WTC11 (cell line): ENCODE data around the gene MARCHF4. TPM values are rescaled to one million over a fixed set of nuclear protein-coding genes. Genes with fewer than 3 reads are reported as not detected.
A peak's percentile ranks its signal among the peaks of the same experiment; 100 is the strongest.

Source experiments
- ATAC-seq: fragments of 200-7000 bp; cut with Tn5 transposase; 2 replicates; pipeline ENCODE4 v1.10.0; 2021; ENCODE audit warnings: mild to moderate bottlenecking, moderate library complexity
- CTCF ChIA-PET: fragments of 300-600 bp; sonication (Branson Sonifier 250); formaldehyde crosslinking; loops from one replicate; lab custom pipeline; 2021; ENCODE audit warnings: antibody characterized with exemption; lab: Charles Lee
- POLR2A ChIA-PET: fragments of 350-600 bp; sonication (Branson Sonifier 250); formaldehyde crosslinking; loops from one replicate; lab custom pipeline; 2021; ENCODE audit warnings: antibody characterized with exemption; lab: Charles Lee
- DNase-seq: peaks from one replicate; pipeline ENCODE4 v3.0.0; 2021; ENCODE audit warnings: low spot score
- H3K27ac Mint-ChIP-seq: 2 replicates; pipeline ENCODE4 v1.8.0; 2021; ENCODE audit warnings: mixed read lengths
- H3K27me3 Mint-ChIP-seq: 2 replicates; pipeline ENCODE4 v1.8.0; 2021; ENCODE audit warnings: low read depth, mild to moderate bottlenecking, moderate library complexity, mixed read lengths
- H3K36me3 Mint-ChIP-seq: 2 replicates; pipeline ENCODE4 v1.8.0; 2021; ENCODE audit warnings: mixed read lengths
- H3K4me1 Mint-ChIP-seq: 2 replicates; pipeline ENCODE4 v1.8.0; 2022; ENCODE audit warnings: mixed read lengths
- H3K4me3 Mint-ChIP-seq: 2 replicates; pipeline ENCODE4 v1.8.0; 2021; ENCODE audit warnings: mild to moderate bottlenecking, moderate library complexity, mixed read lengths
- H3K9me3 Mint-ChIP-seq: 2 replicates; pipeline ENCODE4 v1.8.0; 2021; ENCODE audit warnings: mixed read lengths
- ATF2 ChIP-seq: sonication (generic); formaldehyde crosslinking; IDR thresholded peaks from 2 replicates; pipeline ENCODE4 v1.8.1; 2022; ENCODE audit warnings: low read depth, missing genetic modification reagents, borderline replicate concordance
- CTCF ChIP-seq: fragments of 200-600 bp; IDR thresholded peaks from 2 replicates; pipeline ENCODE4 v1.8.0; 2022; ENCODE audit warnings: antibody characterized with exemption
- ETV6 ChIP-seq: sonication (generic); formaldehyde crosslinking; IDR thresholded peaks from 2 replicates; pipeline ENCODE4 v1.8.1; 2022; ENCODE audit warnings: mild to moderate bottlenecking, missing genetic modification reagents
- FOXJ3 ChIP-seq: sonication (generic); formaldehyde crosslinking; IDR thresholded peaks from 2 replicates; pipeline ENCODE4 v1.9.0; 2021; ENCODE audit warnings: missing genetic modification reagents, mild to moderate bottlenecking, borderline replicate concordance
- IRF1 ChIP-seq: sonication (generic); formaldehyde crosslinking; IDR thresholded peaks from 2 replicates; pipeline ENCODE4 v1.8.0; 2023; ENCODE audit warnings: missing genetic modification reagents
- IRF2 ChIP-seq: sonication (generic); formaldehyde crosslinking; IDR thresholded peaks from 2 replicates; pipeline ENCODE4 v1.8.0; 2022; ENCODE audit warnings: low read depth, missing genetic modification reagents, borderline replicate concordance
- JUN ChIP-seq: sonication (generic); formaldehyde crosslinking; IDR thresholded peaks from 2 replicates; pipeline ENCODE4 v1.8.0; 2023; ENCODE audit warnings: mild to moderate bottlenecking, missing genetic modification reagents
- MAX ChIP-seq: sonication (generic); formaldehyde crosslinking; IDR thresholded peaks from 2 replicates; pipeline ENCODE4 v1.8.0; 2022; ENCODE audit warnings: mild to moderate bottlenecking, missing genetic modification reagents
- MXD4 ChIP-seq: fragments of 250-450 bp; sonication (Bioruptor Pico); IDR thresholded peaks from 2 replicates; pipeline ENCODE4 v1.8.0; 2021; ENCODE audit warnings: mild to moderate bottlenecking, moderate library complexity, borderline replicate concordance
- NFE2L1 ChIP-seq: sonication (generic); formaldehyde crosslinking; IDR thresholded peaks from 2 replicates; pipeline ENCODE4 v1.8.1; 2023; ENCODE audit warnings: missing genetic modification reagents
- PRRX2 ChIP-seq: fragments of 250-450 bp; sonication (Bioruptor Pico); IDR thresholded peaks from 2 replicates; pipeline ENCODE4 v1.8.0; 2021; ENCODE audit warnings: mild to moderate bottlenecking
- RORB ChIP-seq: fragments of 250-450 bp; sonication (Bioruptor Pico); IDR thresholded peaks from 2 replicates; pipeline ENCODE4 v1.9.0; 2021; ENCODE audit warnings: mild to moderate bottlenecking
- SMAD3 ChIP-seq: sonication (generic); formaldehyde crosslinking; IDR thresholded peaks from 2 replicates; pipeline ENCODE4 v1.8.0; 2022; ENCODE audit warnings: missing genetic modification reagents, mild to moderate bottlenecking, borderline replicate concordance
- total RNA-seq: library from RNA; stranded (reverse); gene quantifications from 3 replicates; pipeline ENCODE4 v1.2.3, GENCODE V29; 2021
- TF ChIP-seq, protein P1 (sequence below): sonication (generic); formaldehyde crosslinking; IDR thresholded peaks from 2 replicates; pipeline ENCODE4 v1.8.1; 2023; ENCODE audit warnings: mild to moderate bottlenecking, missing genetic modification reagents, moderate library complexity
- TF ChIP-seq, protein P2 (sequence below): sonication (generic); formaldehyde crosslinking; IDR thresholded peaks from 2 replicates; pipeline ENCODE4 v1.8.0; 2022; ENCODE audit warnings: mild to moderate bottlenecking, missing genetic modification reagents
- TF ChIP-seq, protein P3 (sequence below): fragments of 250-450 bp; sonication (Bioruptor Pico); IDR thresholded peaks from 2 replicates; pipeline ENCODE4 v1.9.0; 2021; ENCODE audit warnings: mild to moderate bottlenecking
- TF ChIP-seq, protein P4 (sequence below): fragments of 250-450 bp; sonication (Bioruptor Pico); IDR thresholded peaks from 2 replicates; pipeline ENCODE4 v1.9.0; 2021; ENCODE audit warnings: mild to moderate bottlenecking
- TF ChIP-seq, protein P5 (sequence below): sonication (generic); formaldehyde crosslinking; IDR thresholded peaks from 2 replicates; pipeline ENCODE4 v1.8.1; 2023; ENCODE audit warnings: mild to moderate bottlenecking, missing genetic modification reagents, borderline replicate concordance

MARCHF4 gene
- total RNA-seq, 1 experiment from 2014 or later: 2.6 TPM

- peak; percentile 35 for DNase-seq
- Mint-ChIP-seq H3K9me3 (no peaks in the 10 kb centered on the region), H3K27ac (peak overlapping the region; percentile 4; the same call in 1 of the 2 replicates), H3K36me3 (no peaks in the 10 kb centered on the region), H3K4me3 (no peak overlapping the region), H3K27me3 (peaks cover 5% of the 10 kb centered on the region; the same call in 1 of the 2 replicates), H3K4me1 (peaks cover 45% of the 10 kb centered on the region)
- ATAC-seq: peak; percentile 88
- ChIA-PET POLR2A (interaction anchor here (0.6 to 1.2 kb wide), 2 partner anchors 15 to 23 kb away, joined by 3 read pairs; partner anchors contain the start of gene MARCHF4), CTCF (interaction anchor here (0.7 to 1.6 kb wide), 4 partner anchors 23 to 127 kb away, joined by 3 to 8 read pairs (median 4); partner anchors contain the start of genes MARCHF4 and SMARCAL1)
- 0 out of 2 replicates have a peak, but pooled peaks have one; percentile 51 for TF ChIP-seq PRRX2 (CRISPR knock-in tag)
- TF ChIP-seq IRF2 (CRISPR knock-in tag): no peak
- TF ChIP-seq, protein P1, sequence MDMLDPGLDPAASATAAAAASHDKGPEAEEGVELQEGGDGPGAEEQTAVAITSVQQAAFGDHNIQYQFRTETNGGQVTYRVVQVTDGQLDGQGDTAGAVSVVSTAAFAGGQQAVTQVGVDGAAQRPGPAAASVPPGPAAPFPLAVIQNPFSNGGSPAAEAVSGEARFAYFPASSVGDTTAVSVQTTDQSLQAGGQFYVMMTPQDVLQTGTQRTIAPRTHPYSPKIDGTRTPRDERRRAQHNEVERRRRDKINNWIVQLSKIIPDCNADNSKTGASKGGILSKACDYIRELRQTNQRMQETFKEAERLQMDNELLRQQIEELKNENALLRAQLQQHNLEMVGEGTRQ (CRISPR knock-in tag): peak; percentile 76
- TF ChIP-seq, protein P2, sequence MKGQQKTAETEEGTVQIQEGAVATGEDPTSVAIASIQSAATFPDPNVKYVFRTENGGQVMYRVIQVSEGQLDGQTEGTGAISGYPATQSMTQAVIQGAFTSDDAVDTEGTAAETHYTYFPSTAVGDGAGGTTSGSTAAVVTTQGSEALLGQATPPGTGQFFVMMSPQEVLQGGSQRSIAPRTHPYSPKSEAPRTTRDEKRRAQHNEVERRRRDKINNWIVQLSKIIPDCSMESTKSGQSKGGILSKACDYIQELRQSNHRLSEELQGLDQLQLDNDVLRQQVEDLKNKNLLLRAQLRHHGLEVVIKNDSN (CRISPR knock-in tag): peak; percentile 65; the same call in 1 of the 2 replicates
- no peak for TF ChIP-seq ETV6 (CRISPR knock-in tag)
- 0 out of 2 replicates have a peak, but pooled peaks have one; percentile 25 for TF ChIP-seq MAX
- TF ChIP-seq, protein P3, sequence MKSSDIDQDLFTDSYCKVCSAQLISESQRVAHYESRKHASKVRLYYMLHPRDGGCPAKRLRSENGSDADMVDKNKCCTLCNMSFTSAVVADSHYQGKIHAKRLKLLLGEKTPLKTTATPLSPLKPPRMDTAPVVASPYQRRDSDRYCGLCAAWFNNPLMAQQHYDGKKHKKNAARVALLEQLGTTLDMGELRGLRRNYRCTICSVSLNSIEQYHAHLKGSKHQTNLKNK (CRISPR knock-in tag): no peak
- TF ChIP-seq, protein P4, sequence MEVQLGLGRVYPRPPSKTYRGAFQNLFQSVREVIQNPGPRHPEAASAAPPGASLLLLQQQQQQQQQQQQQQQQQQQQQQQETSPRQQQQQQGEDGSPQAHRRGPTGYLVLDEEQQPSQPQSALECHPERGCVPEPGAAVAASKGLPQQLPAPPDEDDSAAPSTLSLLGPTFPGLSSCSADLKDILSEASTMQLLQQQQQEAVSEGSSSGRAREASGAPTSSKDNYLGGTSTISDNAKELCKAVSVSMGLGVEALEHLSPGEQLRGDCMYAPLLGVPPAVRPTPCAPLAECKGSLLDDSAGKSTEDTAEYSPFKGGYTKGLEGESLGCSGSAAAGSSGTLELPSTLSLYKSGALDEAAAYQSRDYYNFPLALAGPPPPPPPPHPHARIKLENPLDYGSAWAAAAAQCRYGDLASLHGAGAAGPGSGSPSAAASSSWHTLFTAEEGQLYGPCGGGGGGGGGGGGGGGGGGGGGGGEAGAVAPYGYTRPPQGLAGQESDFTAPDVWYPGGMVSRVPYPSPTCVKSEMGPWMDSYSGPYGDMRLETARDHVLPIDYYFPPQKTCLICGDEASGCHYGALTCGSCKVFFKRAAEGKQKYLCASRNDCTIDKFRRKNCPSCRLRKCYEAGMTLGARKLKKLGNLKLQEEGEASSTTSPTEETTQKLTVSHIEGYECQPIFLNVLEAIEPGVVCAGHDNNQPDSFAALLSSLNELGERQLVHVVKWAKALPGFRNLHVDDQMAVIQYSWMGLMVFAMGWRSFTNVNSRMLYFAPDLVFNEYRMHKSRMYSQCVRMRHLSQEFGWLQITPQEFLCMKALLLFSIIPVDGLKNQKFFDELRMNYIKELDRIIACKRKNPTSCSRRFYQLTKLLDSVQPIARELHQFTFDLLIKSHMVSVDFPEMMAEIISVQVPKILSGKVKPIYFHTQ: no peak
These were observed 22.9 kb downstream of the MARCHF4 start for GRCh38 chr2:216349366-216349765.

DNA sequence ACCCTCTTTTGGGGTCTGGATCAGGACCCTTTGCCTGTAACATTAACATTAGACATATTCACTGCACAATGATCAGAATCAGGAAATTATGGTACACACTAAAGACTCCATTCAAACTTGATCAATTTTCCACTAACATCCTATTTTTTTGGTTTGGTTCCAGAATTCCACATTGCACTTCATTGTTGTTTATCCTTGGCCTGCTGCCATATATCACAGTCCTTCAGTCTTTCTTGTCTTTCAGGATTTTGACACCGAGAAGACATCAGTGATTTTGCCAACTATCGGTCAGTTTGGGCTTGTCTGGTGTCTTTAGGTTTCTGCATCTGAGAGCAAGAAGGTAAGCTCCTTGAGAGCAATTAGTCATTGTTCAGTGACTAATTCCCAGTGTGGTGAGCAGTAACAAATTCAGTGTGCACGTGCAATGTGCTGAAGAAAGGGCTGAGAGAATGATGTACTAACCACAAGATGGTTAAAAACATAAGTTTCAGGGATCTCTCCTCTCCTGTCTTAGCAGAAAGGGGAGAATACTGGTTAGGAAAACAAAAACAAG is 23.5 kb downstream of the MARCHF4 start:
- Mint-ChIP-seq H3K9me3 (no peaks in the 10 kb centered on the region), H3K27ac (no peak overlapping the region), H3K27me3 (peaks cover 5% of the 10 kb centered on the region; the same call in 1 of the 2 replicates), H3K36me3 (no peaks in the 10 kb centered on the region), H3K4me1 (peaks cover 50% of the 10 kb centered on the region), H3K4me3 (no peak overlapping the region)
- ChIA-PET CTCF (interaction anchor here (0.7 to 1.6 kb wide), 4 partner anchors 23 to 126 kb away, joined by 3 to 8 read pairs (median 4); partner anchors contain the start of genes MARCHF4 and SMARCAL1), POLR2A (interaction anchor here (1.2 kb wide), 1 partner anchor 23 kb away, joined by 3 read pairs; the partner anchor contains the start of gene MARCHF4)
- DNase-seq (no peak), ATAC-seq (no peak)
- TF ChIP-seq MXD4 (CRISPR knock-in tag) (no peak), IRF1 (CRISPR knock-in tag) (no peak), SMAD3 (no peak), JUN (no peak), CTCF (no peak), PRRX2 (CRISPR knock-in tag) (no peak), ATF2 (CRISPR knock-in tag) (no peak), NFE2L1 (CRISPR knock-in tag) (no peak), FOXJ3 (CRISPR knock-in tag) (no peak), RORB (CRISPR knock-in tag) (no peak)
- TF ChIP-seq, protein P2 (CRISPR knock-in tag): no peak
- TF ChIP-seq, protein P5, sequence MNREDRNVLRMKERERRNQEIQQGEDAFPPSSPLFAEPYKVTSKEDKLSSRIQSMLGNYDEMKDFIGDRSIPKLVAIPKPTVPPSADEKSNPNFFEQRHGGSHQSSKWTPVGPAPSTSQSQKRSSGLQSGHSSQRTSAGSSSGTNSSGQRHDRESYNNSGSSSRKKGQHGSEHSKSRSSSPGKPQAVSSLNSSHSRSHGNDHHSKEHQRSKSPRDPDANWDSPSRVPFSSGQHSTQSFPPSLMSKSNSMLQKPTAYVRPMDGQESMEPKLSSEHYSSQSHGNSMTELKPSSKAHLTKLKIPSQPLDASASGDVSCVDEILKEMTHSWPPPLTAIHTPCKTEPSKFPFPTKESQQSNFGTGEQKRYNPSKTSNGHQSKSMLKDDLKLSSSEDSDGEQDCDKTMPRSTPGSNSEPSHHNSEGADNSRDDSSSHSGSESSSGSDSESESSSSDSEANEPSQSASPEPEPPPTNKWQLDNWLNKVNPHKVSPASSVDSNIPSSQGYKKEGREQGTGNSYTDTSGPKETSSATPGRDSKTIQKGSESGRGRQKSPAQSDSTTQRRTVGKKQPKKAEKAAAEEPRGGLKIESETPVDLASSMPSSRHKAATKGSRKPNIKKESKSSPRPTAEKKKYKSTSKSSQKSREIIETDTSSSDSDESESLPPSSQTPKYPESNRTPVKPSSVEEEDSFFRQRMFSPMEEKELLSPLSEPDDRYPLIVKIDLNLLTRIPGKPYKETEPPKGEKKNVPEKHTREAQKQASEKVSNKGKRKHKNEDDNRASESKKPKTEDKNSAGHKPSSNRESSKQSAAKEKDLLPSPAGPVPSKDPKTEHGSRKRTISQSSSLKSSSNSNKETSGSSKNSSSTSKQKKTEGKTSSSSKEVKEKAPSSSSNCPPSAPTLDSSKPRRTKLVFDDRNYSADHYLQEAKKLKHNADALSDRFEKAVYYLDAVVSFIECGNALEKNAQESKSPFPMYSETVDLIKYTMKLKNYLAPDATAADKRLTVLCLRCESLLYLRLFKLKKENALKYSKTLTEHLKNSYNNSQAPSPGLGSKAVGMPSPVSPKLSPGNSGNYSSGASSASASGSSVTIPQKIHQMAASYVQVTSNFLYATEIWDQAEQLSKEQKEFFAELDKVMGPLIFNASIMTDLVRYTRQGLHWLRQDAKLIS (CRISPR knock-in tag): no peak
